Activated naive CD4-positive, alpha-beta T cell treated with anti-CD3 and anti-CD28 coated beads, Interleukin-2, amount 50 U/mL, for 24 hours (primary cell): ENCODE data around the gene IP6K2.

Experiments used
- H3K27ac Mint-ChIP-seq: one replicate; pipeline ENCODE4 v1.8.0; 2021; ENCODE audit warnings: mild to moderate bottlenecking, mixed read lengths
- H3K27me3 Mint-ChIP-seq: one replicate; pipeline ENCODE4 v1.8.0; 2021; ENCODE audit warnings: mixed read lengths
- H3K36me3 Mint-ChIP-seq: one replicate; pipeline ENCODE4 v1.8.0; 2021; ENCODE audit warnings: mixed read lengths
- H3K4me1 Mint-ChIP-seq: one replicate; pipeline ENCODE4 v1.8.0; 2021; ENCODE audit warnings: mixed read lengths
- H3K4me3 Mint-ChIP-seq: one replicate; pipeline ENCODE4 v1.8.0; 2021; ENCODE audit warnings: mild to moderate bottlenecking, mixed read lengths
- H3K9me3 Mint-ChIP-seq: one replicate; pipeline ENCODE4 v1.8.0; 2021; ENCODE audit warnings: mixed read lengths

The IP6K2 gene

GRCh38 chr3:48664929-48665328, 52.1 kb downstream of the IP6K2 start:
- Mint-ChIP-seq H3K27me3 (peaks cover 9% of the 10 kb centered on the region), H3K4me1 (peaks cover 9% of the 10 kb centered on the region), H3K4me3 (peak overlapping the region; percentile 33), H3K36me3 (no peaks in the 10 kb centered on the region), H3K9me3 (no peaks in the 10 kb centered on the region), H3K27ac (no peak overlapping the region)

GRCh38 chr3:48664313-48664644, 52.7 kb downstream of the IP6K2 start:
- Mint-ChIP-seq H3K9me3 (no peaks in the 10 kb centered on the region), H3K4me1 (peaks cover 9% of the 10 kb centered on the region), H3K4me3 (peak overlapping the region; percentile 63), H3K27ac (no peak overlapping the region), H3K27me3 (peaks cover 10% of the 10 kb centered on the region), H3K36me3 (no peaks in the 10 kb centered on the region)

- Mint-ChIP-seq H3K4me3 (peak overlapping the region; percentile 63), H3K4me1 (peaks cover 9% of the 10 kb centered on the region), H3K36me3 (no peaks in the 10 kb centered on the region), H3K27me3 (peaks cover 10% of the 10 kb centered on the region), H3K27ac (no peak overlapping the region), H3K9me3 (no peaks in the 10 kb centered on the region)
Measured at GRCh38 chr3:48663489-48664312, 53.3 kb downstream of the IP6K2 start.

GRCh38 chr3:48662753-48663488, 54.1 kb downstream of the IP6K2 start, which contains the start of gene CELSR3:
Gene CELSR3 (minus strand): TSS chr3:48662886. CDS start chr3:48662634, 252 bp downstream.
- Mint-ChIP-seq H3K9me3 (no peaks in the 10 kb centered on the region), H3K27ac (no peak within 1 kb of the TSS), H3K4me1 (peaks cover 9% of the 10 kb centered on the region), H3K4me3 (peak within 1 kb of the TSS; percentile 63), H3K27me3 (peaks cover 10% of the 10 kb centered on the region), H3K36me3 (no peaks in the 10 kb centered on the region)

- Mint-ChIP-seq H3K36me3 (no peaks in the 10 kb centered on the region), H3K4me3 (no peak overlapping the region), H3K27ac (no peak overlapping the region), H3K4me1 (peaks cover 9% of the 10 kb centered on the region), H3K27me3 (peaks cover 10% of the 10 kb centered on the region), H3K9me3 (no peaks in the 10 kb centered on the region)
Measured at GRCh38 chr3:48662145-48662752, 54.8 kb downstream of the IP6K2 start.

GRCh38 chr3:48661501-48662144, 55.4 kb downstream of the IP6K2 start:
- Mint-ChIP-seq H3K27ac (no peak overlapping the region), H3K27me3 (peaks cover 10% of the 10 kb centered on the region), H3K4me3 (peak overlapping the region; percentile 19), H3K4me1 (peaks cover 9% of the 10 kb centered on the region), H3K9me3 (no peaks in the 10 kb centered on the region), H3K36me3 (no peaks in the 10 kb centered on the region)

GRCh38 chr3:48660800-48661400, 56.1 kb downstream of the IP6K2 start:
- H3K9me3 Mint-ChIP-seq, result no peaks in the 10 kb centered on the region
- no peaks in the 10 kb centered on the region for H3K36me3 Mint-ChIP-seq
- H3K27ac Mint-ChIP-seq, result no peak overlapping the region
- H3K4me3 Mint-ChIP-seq, result no peak overlapping the region
- peaks cover 9% of the 10 kb centered on the region for H3K4me1 Mint-ChIP-seq
- peaks cover 10% of the 10 kb centered on the region for H3K27me3 Mint-ChIP-seq

GRCh38 chr3:48656841-48657281, 60.2 kb downstream of the IP6K2 start:
- no peaks in the 10 kb centered on the region for H3K36me3 Mint-ChIP-seq
- H3K9me3 Mint-ChIP-seq, result no peaks in the 10 kb centered on the region

GRCh38 chr3:48656061-48656840, 60.8 kb downstream of the IP6K2 start:
- H3K36me3 Mint-ChIP-seq, result no peaks in the 10 kb centered on the region
- H3K27ac Mint-ChIP-seq, result peak overlapping the region; percentile 77
- no peaks in the 10 kb centered on the region for H3K9me3 Mint-ChIP-seq
- H3K27me3 Mint-ChIP-seq, result peaks cover 3% of the 10 kb centered on the region
- peaks cover 6% of the 10 kb centered on the region for H3K4me1 Mint-ChIP-seq
- peak overlapping the region; percentile 78 for H3K4me3 Mint-ChIP-seq

More at GRCh38 chr3:48656841-48657281, 60.2 kb downstream of the IP6K2 start:
- H3K4me3 Mint-ChIP-seq, result peak overlapping the region; percentile 78
- peaks cover 3% of the 10 kb centered on the region for H3K27me3 Mint-ChIP-seq
- peak overlapping the region; percentile 77 for H3K27ac Mint-ChIP-seq
- H3K4me1 Mint-ChIP-seq, result peaks cover 6% of the 10 kb centered on the region

- H3K9me3 Mint-ChIP-seq, result no peaks in the 10 kb centered on the region
- peak overlapping the region; percentile 76 for H3K27ac Mint-ChIP-seq
- peaks cover 3% of the 10 kb centered on the region for H3K27me3 Mint-ChIP-seq
- peaks cover 6% of the 10 kb centered on the region for H3K4me1 Mint-ChIP-seq
- H3K4me3 Mint-ChIP-seq, result peak overlapping the region; percentile 75
- no peaks in the 10 kb centered on the region for H3K36me3 Mint-ChIP-seq
Measured at GRCh38 chr3:48655606-48656005, 61.4 kb downstream of the IP6K2 start.

GRCh38 chr3:48655063-48655462, 62.0 kb downstream of the IP6K2 start:
- H3K27ac Mint-ChIP-seq, result peak overlapping the region; percentile 76
- peak overlapping the region; percentile 75 for H3K4me3 Mint-ChIP-seq
- no peaks in the 10 kb centered on the region for H3K9me3 Mint-ChIP-seq
- peaks cover 6% of the 10 kb centered on the region for H3K4me1 Mint-ChIP-seq
- no peaks in the 10 kb centered on the region for H3K36me3 Mint-ChIP-seq
- H3K27me3 Mint-ChIP-seq, result peaks cover 1% of the 10 kb centered on the region

- Mint-ChIP-seq H3K9me3 (no peaks in the 10 kb centered on the region), H3K27ac (no peak overlapping the region), H3K4me3 (no peak overlapping the region), H3K4me1 (peaks cover 6% of the 10 kb centered on the region), H3K36me3 (no peaks in the 10 kb centered on the region), H3K27me3 (no peaks in the 10 kb centered on the region)
Measured at GRCh38 chr3:48652923-48653715, 63.9 kb downstream of the IP6K2 start.

GRCh38 chr3:48651771-48652170, 65.2 kb downstream of the IP6K2 start:
- H3K4me1 Mint-ChIP-seq, result peaks cover 6% of the 10 kb centered on the region
- no peaks in the 10 kb centered on the region for H3K36me3 Mint-ChIP-seq
- H3K27me3 Mint-ChIP-seq, result no peaks in the 10 kb centered on the region
- H3K4me3 Mint-ChIP-seq, result no peak overlapping the region
- no peaks in the 10 kb centered on the region for H3K9me3 Mint-ChIP-seq
- no peak overlapping the region for H3K27ac Mint-ChIP-seq

GRCh38 chr3:48650723-48651122, 66.3 kb downstream of the IP6K2 start:
- H3K36me3 Mint-ChIP-seq, result no peaks in the 10 kb centered on the region
- no peaks in the 10 kb centered on the region for H3K27me3 Mint-ChIP-seq
- peaks cover 6% of the 10 kb centered on the region for H3K4me1 Mint-ChIP-seq
- H3K4me3 Mint-ChIP-seq, result no peak overlapping the region
- H3K9me3 Mint-ChIP-seq, result no peaks in the 10 kb centered on the region
- H3K27ac Mint-ChIP-seq, result no peak overlapping the region
